Calu3 (cell line): Measurements from ENCODE around the gene ST3GAL4. TPM values are rescaled to one million over a fixed set of nuclear protein-coding genes. Genes with fewer than 3 reads are reported as not detected.

Source experiments
- BruUV-seq: library from RNA; stranded (reverse); fragments of 400-500 nt; replicated peaks from 2 replicates; lab custom pipeline; 2021; lab: Mats Ljungman, UMichigan
- CTCF ChIA-PET: fragments of 300-600 bp; sonication (Branson Sonifier 250); formaldehyde crosslinking; loops from one replicate; lab custom pipeline; 2022; ENCODE audit warnings: antibody characterized with exemption; lab: Charles Lee
- DNase-seq: peaks from one replicate; pipeline ENCODE4 v3.0.0; 2022
- H3K27ac Mint-ChIP-seq: one replicate; pipeline ENCODE4 v1.8.0; 2022; ENCODE audit warnings: mixed read lengths; ENCODE audit not compliant: unreplicated experiment
- H3K27me3 Mint-ChIP-seq: one replicate; pipeline ENCODE4 v1.8.0; 2022; ENCODE audit warnings: mixed read lengths; ENCODE audit not compliant: unreplicated experiment
- H3K36me3 Mint-ChIP-seq: one replicate; pipeline ENCODE4 v1.8.0; 2022; ENCODE audit warnings: mild to moderate bottlenecking, moderate library complexity, mixed read lengths; ENCODE audit not compliant: insufficient read depth, unreplicated experiment
- H3K4me1 Mint-ChIP-seq: one replicate; pipeline ENCODE4 v1.8.0; 2022; ENCODE audit warnings: mild to moderate bottlenecking, low read depth, mixed read lengths; ENCODE audit not compliant: unreplicated experiment
- H3K4me3 Mint-ChIP-seq: one replicate; pipeline ENCODE4 v1.8.0; 2022; ENCODE audit warnings: mild to moderate bottlenecking, low read depth, moderate library complexity, mixed read lengths; ENCODE audit not compliant: unreplicated experiment
- H3K9me3 Mint-ChIP-seq: one replicate; pipeline ENCODE4 v1.8.0; 2022; ENCODE audit warnings: low read depth, mixed read lengths; ENCODE audit not compliant: unreplicated experiment
- intact Hi-C: fragments of 100-400 bp; cut with micrococcal nuclease; formaldehyde crosslinking; loops from one replicate; pipeline ENCODE4 v1.10.0; 2022; ENCODE audit not compliant: unreplicated experiment
- total RNA-seq: library from RNA; stranded (reverse); gene quantifications from 2 replicates; pipeline ENCODE4 v1.2.3, GENCODE V29; 2022
- TF ChIP-seq, protein P1 (sequence below): fragments of 200-600 bp; IDR thresholded peaks from one replicate; pipeline ENCODE4 v1.8.0; 2022; ENCODE audit warnings: antibody characterized with exemption; ENCODE audit not compliant: unreplicated experiment

The ST3GAL4 gene
- total RNA-seq, 1 experiment from 2014 or later: 27.9 TPM

DNA sequence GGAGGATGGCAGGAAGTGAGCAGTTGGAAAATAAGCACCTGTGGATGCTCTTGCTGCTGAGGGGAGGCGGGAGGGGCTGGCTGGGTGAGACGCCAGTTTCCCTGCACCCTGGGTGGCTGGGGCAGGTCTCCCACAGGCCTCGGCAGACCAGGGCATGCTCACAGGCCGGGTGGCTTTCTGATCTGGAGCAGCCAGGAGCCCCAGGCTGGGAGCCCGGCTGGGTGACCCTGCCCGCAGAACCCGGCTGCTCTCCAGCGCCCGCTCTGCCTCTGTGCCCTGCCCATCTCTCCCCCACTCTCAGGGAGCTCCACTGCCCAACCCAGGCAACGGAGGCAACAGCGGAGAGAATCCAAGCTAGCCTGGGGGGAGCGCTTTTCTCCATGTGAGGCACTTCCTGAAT lies 27.0 kb upstream of the ST3GAL4 start:
- TF ChIP-seq, protein P1, sequence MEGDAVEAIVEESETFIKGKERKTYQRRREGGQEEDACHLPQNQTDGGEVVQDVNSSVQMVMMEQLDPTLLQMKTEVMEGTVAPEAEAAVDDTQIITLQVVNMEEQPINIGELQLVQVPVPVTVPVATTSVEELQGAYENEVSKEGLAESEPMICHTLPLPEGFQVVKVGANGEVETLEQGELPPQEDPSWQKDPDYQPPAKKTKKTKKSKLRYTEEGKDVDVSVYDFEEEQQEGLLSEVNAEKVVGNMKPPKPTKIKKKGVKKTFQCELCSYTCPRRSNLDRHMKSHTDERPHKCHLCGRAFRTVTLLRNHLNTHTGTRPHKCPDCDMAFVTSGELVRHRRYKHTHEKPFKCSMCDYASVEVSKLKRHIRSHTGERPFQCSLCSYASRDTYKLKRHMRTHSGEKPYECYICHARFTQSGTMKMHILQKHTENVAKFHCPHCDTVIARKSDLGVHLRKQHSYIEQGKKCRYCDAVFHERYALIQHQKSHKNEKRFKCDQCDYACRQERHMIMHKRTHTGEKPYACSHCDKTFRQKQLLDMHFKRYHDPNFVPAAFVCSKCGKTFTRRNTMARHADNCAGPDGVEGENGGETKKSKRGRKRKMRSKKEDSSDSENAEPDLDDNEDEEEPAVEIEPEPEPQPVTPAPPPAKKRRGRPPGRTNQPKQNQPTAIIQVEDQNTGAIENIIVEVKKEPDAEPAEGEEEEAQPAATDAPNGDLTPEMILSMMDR: no peak
- CTCF ChIA-PET: interaction anchor here (1.0 kb wide), 1 partner anchor 18 kb away, joined by 4 read pairs; no protein-coding TSS in a partner anchor
- H3K27me3 Mint-ChIP-seq: no peaks in the 10 kb centered on the region
- H3K27ac Mint-ChIP-seq: peak overlapping the region; percentile 99
- no peaks in the 10 kb centered on the region for H3K9me3 Mint-ChIP-seq
- peaks cover 14% of the 10 kb centered on the region for H3K36me3 Mint-ChIP-seq
- intact Hi-C loops: no loop called here
- no TSS peak for BruUV-seq
- DNase-seq: no peak
- H3K4me1 Mint-ChIP-seq: peaks cover 26% of the 10 kb centered on the region
- peak overlapping the region; percentile 86 for H3K4me3 Mint-ChIP-seq

- no peak overlapping the region for H3K27ac Mint-ChIP-seq
Observed at GRCh38 chr11:126328938-126329643, 26.4 kb upstream of the ST3GAL4 start.

GRCh38 chr11:126329644-126330211 lies 25.8 kb upstream of the ST3GAL4 start:
- Mint-ChIP-seq H3K9me3 (no peaks in the 10 kb centered on the region), H3K36me3 (peaks cover 14% of the 10 kb centered on the region), H3K27me3 (no peaks in the 10 kb centered on the region), H3K4me3 (no peak overlapping the region), H3K4me1 (peaks cover 28% of the 10 kb centered on the region), H3K27ac (no peak overlapping the region)
- CTCF ChIA-PET: interaction anchor here (0.8 kb wide), 1 partner anchor 10 kb away, joined by 5 read pairs; no protein-coding TSS in a partner anchor
- intact Hi-C loops: no loop called here
- TF ChIP-seq, protein P1: no peak
- no peak for DNase-seq
- no TSS peak for BruUV-seq

More at GRCh38 chr11:126328938-126329643, 26.4 kb upstream of the ST3GAL4 start:
- Mint-ChIP-seq H3K4me1 (peaks cover 26% of the 10 kb centered on the region), H3K36me3 (peaks cover 14% of the 10 kb centered on the region), H3K4me3 (peak overlapping the region; percentile 86), H3K27me3 (no peaks in the 10 kb centered on the region), H3K9me3 (no peaks in the 10 kb centered on the region)
- TF ChIP-seq, protein P1: no peak
- DNase-seq: no peak
- no TSS peak for BruUV-seq
- intact Hi-C loops: no loop called here
- CTCF ChIA-PET: interaction anchor here (0.8 kb wide), 1 partner anchor 11 kb away, joined by 5 read pairs; no protein-coding TSS in a partner anchor

DNA sequence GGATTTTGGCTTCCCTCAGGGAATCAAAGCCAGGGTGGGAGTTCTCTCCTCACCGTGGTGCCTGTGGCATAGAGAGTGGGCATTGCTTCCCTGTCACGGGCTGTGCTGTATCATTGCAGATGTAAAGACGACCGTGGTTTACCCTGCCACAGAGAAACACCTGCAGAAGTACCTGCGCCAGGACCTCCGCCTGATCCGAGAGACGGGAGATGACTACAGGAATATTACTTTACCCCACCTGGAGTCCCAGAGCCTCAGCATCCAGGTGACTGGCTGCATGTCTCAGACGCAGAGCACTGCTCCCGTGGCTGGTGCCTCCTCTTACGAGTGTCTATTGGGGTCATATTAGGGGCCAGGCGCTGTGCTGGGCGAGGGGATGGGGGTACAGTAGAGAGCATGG lies 24.2 kb upstream of the ST3GAL4 start:
- BruUV-seq: no TSS peak
- TF ChIP-seq, protein P1: no peak
- intact Hi-C loops: no loop called here
- peaks cover 25% of the 10 kb centered on the region for H3K4me1 Mint-ChIP-seq
- peaks cover 14% of the 10 kb centered on the region for H3K36me3 Mint-ChIP-seq
- no peak overlapping the region for H3K27ac Mint-ChIP-seq
- no peak for DNase-seq
- CTCF ChIA-PET: no interaction called here
- no peaks in the 10 kb centered on the region for H3K27me3 Mint-ChIP-seq
- no peak overlapping the region for H3K4me3 Mint-ChIP-seq
- no peaks in the 10 kb centered on the region for H3K9me3 Mint-ChIP-seq
